Skeletal muscle satellite cell (primary cell): ENCODE data around the gene IGFL4.

Experiments used
- H3K27me3 ChIP-seq: 2 replicates; pipeline ENCODE4 v1.7.0; 2013; ENCODE audit warnings: low read length; ENCODE audit not compliant: control insufficient read depth, insufficient read depth
- H3K36me3 ChIP-seq: 2 replicates; pipeline ENCODE4 v1.7.0; 2013; ENCODE audit warnings: mild to moderate bottlenecking, control low read depth, low read length; ENCODE audit not compliant: insufficient read depth
- H3K4me1 ChIP-seq: 2 replicates; pipeline ENCODE4 v1.7.0; 2013; ENCODE audit warnings: low read length; ENCODE audit not compliant: control insufficient read depth, insufficient read depth
- H3K4me2 ChIP-seq: 2 replicates; pipeline ENCODE4 v1.7.0; 2013; ENCODE audit warnings: mild to moderate bottlenecking, low read length
- H3K4me3 ChIP-seq: 2 replicates; pipeline ENCODE4 v1.7.0; 2013; ENCODE audit warnings: low read length
- H3K9ac ChIP-seq: 2 replicates; pipeline ENCODE4 v1.7.0; 2013; ENCODE audit warnings: mild to moderate bottlenecking, low read depth, low read length, moderate library complexity
- H3K9me3 ChIP-seq: replicated peaks from 2 replicates; pipeline ENCODE4 v1.7.0; 2013; ENCODE audit warnings: mild to moderate bottlenecking, control low read depth, low read length

The IGFL4 gene

DNA sequence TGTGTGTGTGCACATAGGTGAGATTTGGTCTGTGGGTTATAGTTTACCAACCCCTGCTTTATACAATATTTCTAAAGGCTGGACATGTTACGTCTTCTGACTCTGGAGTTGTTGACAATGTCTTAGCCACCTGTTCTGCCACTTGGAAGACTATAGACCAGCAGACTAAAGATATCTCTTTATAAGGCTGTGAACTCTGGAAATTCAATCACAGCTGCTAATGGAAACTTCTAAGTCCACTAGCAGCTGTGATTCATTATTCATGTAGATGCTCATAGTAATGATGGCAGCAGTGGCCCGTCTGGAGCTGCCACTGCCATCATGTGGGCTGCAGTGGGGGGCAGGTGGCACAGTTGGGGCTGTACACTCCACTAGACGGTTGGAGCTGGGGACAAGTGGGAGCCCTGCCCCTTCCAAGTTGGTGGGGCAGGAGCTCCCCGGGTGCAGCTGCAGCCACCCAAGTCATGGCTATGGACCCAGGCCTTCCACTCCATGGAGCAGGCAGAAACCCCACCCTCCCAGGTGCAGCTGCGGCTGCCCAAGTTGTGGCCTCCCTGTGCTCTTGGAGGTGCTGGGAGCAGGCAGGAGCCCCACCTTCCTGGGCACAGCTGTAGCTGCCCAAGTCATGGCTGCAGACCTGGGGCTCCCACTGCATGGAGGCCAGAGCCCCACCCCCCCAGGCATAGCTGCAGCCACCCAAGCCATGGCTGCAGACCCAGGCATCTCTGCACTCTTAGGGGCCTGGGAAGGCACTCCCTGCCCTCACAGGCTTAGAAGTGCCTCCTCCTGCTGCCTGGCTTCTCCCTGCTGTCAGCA, 8.8 kb downstream of the IGFL4 start:
- Histone ChIP-seq H3K9me3 (peaks cover 5% of the 10 kb centered on the region), H3K4me2 (no peak overlapping the region), H3K9ac (no peak overlapping the region), H3K27me3 (peaks cover 28% of the 10 kb centered on the region), H3K36me3 (no peaks in the 10 kb centered on the region), H3K4me1 (no peaks in the 10 kb centered on the region), H3K4me3 (no peak overlapping the region)

DNA sequence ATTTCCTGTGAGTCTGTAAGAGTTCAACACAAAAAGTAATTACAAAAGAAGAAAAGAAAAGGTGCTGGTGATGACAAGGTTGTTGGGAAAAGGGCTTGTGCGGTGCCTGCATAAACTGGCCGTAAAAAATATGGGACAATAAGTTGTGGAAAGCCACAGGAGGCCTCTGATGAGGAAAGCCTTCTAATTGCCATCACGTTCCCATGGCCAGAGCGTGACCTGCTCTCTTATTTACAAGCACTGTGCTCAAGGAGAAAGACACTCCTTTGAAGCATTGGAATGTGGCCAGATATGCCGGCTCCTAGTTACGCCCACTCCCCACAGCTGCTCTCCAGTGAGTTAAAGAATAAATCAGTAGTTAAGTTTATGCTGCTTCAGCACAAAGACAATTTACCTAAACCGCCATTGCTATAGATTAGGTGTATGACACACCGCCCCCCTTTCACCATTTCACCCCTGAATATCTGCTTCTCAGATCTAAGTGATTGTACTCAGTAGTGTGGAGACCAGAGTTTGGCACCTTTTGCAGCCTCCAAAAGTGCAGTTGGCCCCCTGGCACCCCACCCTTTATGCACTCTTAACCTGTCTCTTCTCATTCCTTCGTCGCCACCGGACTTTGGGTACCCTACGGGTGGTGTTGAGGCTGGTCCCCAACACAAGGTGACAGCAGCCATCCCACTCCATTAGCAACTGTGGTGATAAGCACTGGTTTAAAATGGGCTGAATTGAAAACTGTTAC, 9.8 kb downstream of the IGFL4 start:
- Histone ChIP-seq H3K4me3 (no peak overlapping the region), H3K27me3 (peaks cover 23% of the 10 kb centered on the region)

DNA sequence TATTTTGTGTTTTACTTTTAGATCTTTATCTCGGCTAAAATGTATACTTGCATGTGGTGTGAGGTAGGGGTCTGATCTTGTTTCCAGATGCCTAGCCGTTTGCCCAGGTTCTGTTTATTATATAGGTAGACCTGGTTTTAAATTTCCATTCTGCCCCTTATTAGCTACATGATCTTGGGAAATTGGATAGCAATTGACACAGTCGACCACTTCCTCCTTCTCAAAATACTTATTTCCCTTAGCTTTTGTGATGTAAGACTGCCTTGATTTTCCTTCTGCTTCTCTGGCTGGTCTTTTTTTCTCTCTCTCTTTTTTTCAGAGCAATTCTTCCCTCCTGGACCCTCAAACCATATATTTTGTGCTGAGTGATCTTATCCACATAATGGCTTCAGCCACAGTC, 15.0 kb downstream of the IGFL4 start:
- Histone ChIP-seq H3K4me2 (no peak overlapping the region), H3K9ac (no peak overlapping the region), H3K4me3 (no peak overlapping the region), H3K9me3 (no peaks in the 10 kb centered on the region), H3K27me3 (peaks cover 25% of the 10 kb centered on the region), H3K36me3 (no peaks in the 10 kb centered on the region), H3K4me1 (peaks cover 1% of the 10 kb centered on the region)

More for the DNA sequence above, 9.8 kb downstream of the IGFL4 start:
- Histone ChIP-seq H3K4me2 (no peak overlapping the region), H3K4me1 (no peaks in the 10 kb centered on the region), H3K36me3 (no peaks in the 10 kb centered on the region), H3K9me3 (peaks cover 5% of the 10 kb centered on the region), H3K9ac (no peak overlapping the region)

DNA sequence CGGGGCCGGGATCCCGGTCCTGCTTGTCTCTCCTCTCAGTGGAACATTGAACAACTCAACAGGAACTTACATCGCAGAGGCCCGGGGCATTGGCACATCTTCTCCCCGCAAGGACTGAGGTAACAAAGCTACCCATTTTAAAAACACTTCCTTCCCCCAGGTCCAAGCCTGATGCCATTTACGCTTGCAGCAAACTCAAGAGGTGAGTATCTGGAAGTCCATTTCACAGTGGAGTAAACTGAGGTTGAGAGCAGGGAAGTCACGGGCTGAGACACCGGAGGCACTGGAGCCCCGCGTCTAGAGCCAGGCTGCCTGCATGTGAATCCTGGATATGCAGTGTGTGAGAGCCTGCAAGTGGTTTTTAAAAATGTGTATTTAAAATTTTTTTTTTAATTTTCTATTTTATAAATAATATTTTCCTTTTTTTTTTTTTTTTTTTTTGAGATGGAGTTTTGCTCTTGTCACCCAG, 17.5 kb downstream of the IGFL4 start:
- H3K36me3 ChIP-seq = no peaks in the 10 kb centered on the region
- H3K9me3 ChIP-seq = no peaks in the 10 kb centered on the region
- H3K4me3 ChIP-seq = no peak overlapping the region
- H3K27me3 ChIP-seq = peaks cover 25% of the 10 kb centered on the region
- H3K4me1 ChIP-seq = peaks cover 8% of the 10 kb centered on the region
- H3K9ac ChIP-seq = no peak overlapping the region
- no peak overlapping the region for H3K4me2 ChIP-seq

DNA sequence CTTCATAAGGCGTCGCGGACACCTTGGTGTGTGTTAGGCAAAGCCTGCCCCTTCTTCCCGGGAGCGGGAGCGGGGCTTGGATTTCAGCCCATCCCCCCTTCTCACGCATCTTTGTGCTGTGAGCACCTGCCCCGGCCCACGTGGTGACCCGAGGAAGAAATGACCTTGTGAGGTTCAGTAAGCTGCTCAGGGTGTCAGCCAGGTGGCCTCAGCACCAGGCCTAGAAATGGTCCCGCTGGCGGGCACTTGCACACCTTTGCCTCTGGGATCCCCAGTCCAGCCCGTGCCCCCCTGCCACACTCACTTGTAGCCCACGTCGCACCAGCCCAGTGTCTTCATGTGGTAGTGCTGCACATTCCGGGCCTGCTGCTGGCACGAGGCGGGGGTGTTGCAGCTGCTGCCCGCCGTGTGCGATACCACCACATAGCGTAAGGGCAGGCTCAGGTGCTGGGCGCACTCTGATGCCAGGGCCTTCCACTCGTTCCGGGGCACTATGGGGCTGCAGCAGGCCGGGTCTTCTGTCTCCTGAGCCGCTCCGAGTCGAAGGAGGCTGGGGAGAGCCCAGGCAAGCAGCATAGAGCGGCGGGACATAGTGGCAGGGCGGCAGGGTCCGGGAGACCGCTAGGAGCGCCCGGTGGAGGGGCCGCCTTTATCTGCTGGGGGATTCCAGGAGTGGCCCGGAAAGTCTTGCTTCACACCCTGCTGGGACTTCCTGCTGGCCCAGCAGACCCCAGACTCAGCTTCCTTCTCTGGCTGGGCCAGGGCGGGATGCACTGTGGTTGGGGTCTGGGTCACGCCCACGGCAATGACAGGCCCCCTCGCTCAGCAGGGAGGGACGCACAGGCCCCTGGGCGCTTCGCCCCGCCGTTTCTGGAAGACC, 18.1 kb downstream of the IGFL4 start, which contains the start of gene PGLYRP1:
PGLYRP1 (minus strand) TSS at position 623 of the 880 bp plus-strand sequence; CDS start at position 591, 32 bp downstream.
- Histone ChIP-seq H3K9me3 (no peaks in the 10 kb centered on the region), H3K9ac (no peak within 1 kb of the TSS), H3K4me3 (no peak within 1 kb of the TSS), H3K27me3 (peaks cover 25% of the 10 kb centered on the region), H3K4me1 (peaks cover 8% of the 10 kb centered on the region), H3K36me3 (no peaks in the 10 kb centered on the region), H3K4me2 (no peak within 1 kb of the TSS)

DNA sequence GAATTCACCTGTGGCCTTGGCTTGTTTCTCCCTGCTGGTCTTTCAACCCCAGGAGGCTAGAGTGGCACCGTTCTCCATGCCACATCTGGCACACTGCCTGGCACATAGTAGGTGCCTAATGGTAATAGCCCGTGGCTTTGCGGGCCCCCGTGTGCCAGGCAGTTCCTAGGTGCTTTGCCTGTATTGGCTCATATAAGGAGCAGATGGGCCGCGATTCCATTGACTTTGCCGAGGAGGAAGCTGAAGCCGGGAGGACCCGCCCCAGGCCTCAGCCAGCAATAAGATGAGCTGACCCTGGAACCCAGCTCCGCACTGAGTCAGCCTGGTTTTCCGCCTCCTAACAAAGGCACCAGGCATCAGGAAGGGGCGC, 18.8 kb downstream of the IGFL4 start:
- no peak overlapping the region for H3K4me2 ChIP-seq
- H3K9me3 ChIP-seq = no peaks in the 10 kb centered on the region
- H3K27me3 ChIP-seq = peaks cover 25% of the 10 kb centered on the region
- H3K36me3 ChIP-seq = no peaks in the 10 kb centered on the region
- peaks cover 8% of the 10 kb centered on the region for H3K4me1 ChIP-seq
- no peak overlapping the region for H3K9ac ChIP-seq
- no peak overlapping the region for H3K4me3 ChIP-seq

DNA sequence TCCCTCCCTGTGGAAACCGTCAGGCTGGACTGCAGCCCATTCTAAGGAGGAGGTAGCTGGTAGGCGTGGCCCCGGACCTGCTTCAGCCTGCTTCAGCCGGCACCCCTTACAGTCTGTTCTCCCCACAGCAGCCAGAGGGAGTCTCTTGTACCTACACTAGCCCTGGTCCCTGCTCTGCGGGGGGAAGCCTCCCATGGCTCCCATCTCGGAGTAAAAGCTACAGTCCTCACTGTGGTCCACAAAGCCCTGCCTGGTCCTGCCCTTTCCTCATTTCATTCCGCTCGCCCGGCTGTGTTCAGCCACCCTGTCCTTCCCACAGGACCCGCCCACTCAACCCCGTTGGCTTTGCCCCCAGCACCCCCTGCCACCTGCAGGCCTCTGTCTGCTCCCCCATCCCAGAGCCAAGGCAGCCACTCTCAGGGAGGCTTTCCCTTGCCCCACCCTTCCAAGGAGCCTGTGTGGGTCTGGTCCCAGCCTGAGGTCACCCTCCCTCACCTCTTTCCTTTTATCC, 19.2 kb downstream of the IGFL4 start:
- no peak overlapping the region for H3K4me3 ChIP-seq

DNA sequence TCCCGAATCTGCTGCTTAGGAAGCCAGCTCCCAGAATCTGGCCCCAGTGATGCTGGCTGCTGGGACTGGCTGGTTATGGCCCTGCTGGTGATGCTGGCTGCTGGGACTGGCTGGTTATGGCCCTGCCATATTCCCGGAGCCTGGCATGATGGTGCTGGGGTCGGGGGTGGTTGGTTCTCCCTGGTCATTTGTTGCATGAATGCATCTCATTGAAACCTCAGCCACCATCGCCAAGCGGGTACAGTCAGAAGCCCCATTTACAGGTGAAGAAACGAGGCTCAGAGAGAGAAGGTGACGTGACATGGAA, 20.0 kb downstream of the IGFL4 start:
- Histone ChIP-seq H3K4me1 (peaks cover 15% of the 10 kb centered on the region), H3K27me3 (peaks cover 26% of the 10 kb centered on the region), H3K4me2 (no peak overlapping the region), H3K4me3 (no peak overlapping the region), H3K9me3 (no peaks in the 10 kb centered on the region), H3K36me3 (no peaks in the 10 kb centered on the region), H3K9ac (no peak overlapping the region)

More for the DNA sequence above, 19.2 kb downstream of the IGFL4 start:
- Histone ChIP-seq H3K4me1 (peaks cover 8% of the 10 kb centered on the region), H3K4me2 (no peak overlapping the region), H3K9me3 (no peaks in the 10 kb centered on the region), H3K27me3 (peaks cover 25% of the 10 kb centered on the region), H3K36me3 (no peaks in the 10 kb centered on the region), H3K9ac (no peak overlapping the region)

DNA sequence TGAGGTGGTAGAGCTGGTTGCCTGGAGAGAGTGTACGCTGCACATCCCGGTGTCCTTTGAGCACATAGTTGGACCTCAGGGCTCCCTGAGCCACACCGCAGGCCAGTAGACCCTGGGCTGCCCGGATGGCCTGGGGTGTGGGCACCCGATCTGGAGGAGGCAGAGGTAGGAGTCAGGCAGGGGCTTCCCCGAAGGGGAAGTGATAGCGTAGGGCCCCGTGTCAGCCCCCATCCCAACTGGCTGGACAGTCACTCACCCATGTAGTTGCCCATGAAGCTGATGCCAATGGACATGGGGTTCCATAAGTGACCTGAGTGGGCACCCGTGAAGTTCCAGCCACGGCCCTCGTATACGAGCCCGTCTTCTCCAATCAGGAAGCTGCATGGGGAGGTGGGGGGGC, 21.5 kb downstream of the IGFL4 start:
- peaks cover 25% of the 10 kb centered on the region for H3K4me1 ChIP-seq
- no peaks in the 10 kb centered on the region for H3K36me3 ChIP-seq
- no peak overlapping the region for H3K4me3 ChIP-seq
- H3K4me2 ChIP-seq = no peak overlapping the region
- no peaks in the 10 kb centered on the region for H3K9me3 ChIP-seq
- H3K27me3 ChIP-seq = peaks cover 37% of the 10 kb centered on the region
- no peak overlapping the region for H3K9ac ChIP-seq

DNA sequence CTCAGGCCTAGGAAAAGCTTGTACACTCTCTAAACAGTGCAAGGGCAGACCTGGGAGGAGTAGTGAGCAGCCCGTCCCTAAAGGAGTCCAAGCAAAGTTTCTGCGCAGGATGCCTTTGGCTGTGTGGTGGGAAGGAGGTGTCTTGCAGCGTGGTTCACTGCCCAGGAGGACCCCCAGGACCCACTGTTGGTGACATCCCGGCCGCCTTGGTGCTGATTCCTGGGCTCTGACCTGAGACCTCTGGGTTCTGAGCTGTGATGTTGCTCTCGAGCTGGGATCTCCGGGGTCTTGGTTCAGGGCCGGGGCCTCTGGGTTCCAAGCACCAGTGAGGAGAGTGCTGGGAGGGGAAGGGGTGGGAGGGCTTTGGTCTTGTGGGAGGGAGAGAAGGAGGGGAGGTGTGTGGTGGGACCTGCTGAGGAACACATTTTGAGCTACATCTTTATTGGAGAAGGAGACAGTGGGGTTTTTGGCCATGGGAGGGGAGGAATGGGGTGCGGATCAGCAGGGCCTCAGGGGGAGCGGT, 22.0 kb downstream of the IGFL4 start:
- no peaks in the 10 kb centered on the region for H3K9me3 ChIP-seq
- H3K4me1 ChIP-seq = peaks cover 25% of the 10 kb centered on the region
- no peaks in the 10 kb centered on the region for H3K36me3 ChIP-seq
- H3K9ac ChIP-seq = no peak overlapping the region
- H3K27me3 ChIP-seq = peaks cover 34% of the 10 kb centered on the region
- no peak overlapping the region for H3K4me3 ChIP-seq
- no peak overlapping the region for H3K4me2 ChIP-seq
